Measurements from ENCODE around the gene FYN. TPM values are rescaled to one million over a fixed set of nuclear protein-coding genes. Genes with fewer than 3 reads are reported as not detected.

Gene FYN
- polyA plus RNA-seq, 3 donors = 9.5 to 103 (median 56.7) TPM

GRCh38 chr6:111861431-111861885, 11.8 kb downstream of the FYN start:
- no peak overlapping the region for H3K27ac ChIP-seq (ENCODE audit: low read depth, low read length)
- 74 to 83% (median 80%) methylated on average over 7 of the region's 7 CpGs for WGBS, 3 donors

- H3K27ac ChIP-seq (ENCODE audit: low read depth, low read length) = no peak overlapping the region
- 68 to 77% (median 70%) methylated on average over 3 of the region's 3 CpGs for WGBS, 3 donors
Observed at GRCh38 chr6:111858347-111858746, 14.9 kb downstream of the FYN start.

- WGBS, 3 donors = 73 to 85% (median 83%) methylated on average over 8 of the region's 8 CpGs
- H3K27ac ChIP-seq (ENCODE audit: low read depth, low read length) = no peak overlapping the region
Observed at GRCh38 chr6:111857674-111858337, 15.4 kb downstream of the FYN start.

DNA sequence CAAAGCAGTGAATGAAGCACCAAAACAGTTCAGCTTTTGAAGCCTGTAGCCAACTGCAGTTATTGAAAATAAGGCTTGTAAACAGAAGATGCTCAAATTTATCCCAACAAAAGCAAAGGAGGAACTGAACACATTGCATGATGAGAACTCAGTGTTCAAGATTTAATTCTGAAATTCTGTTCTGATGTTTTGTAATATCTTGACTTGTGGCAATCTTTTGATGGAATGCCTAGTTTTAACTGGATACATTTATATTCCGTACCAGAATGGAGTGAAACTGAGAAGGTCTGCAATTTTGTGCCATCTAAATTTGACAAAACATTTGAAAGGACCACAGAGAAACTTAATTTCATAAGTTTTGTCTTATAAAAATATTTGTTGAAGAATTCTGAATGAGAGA, 17.5 kb downstream of the FYN start:
- 70 to 86% (median 78%) methylated on average over 1 of the region's 1 CpG for WGBS, 3 donors
- H3K27ac ChIP-seq (ENCODE audit: low read depth, low read length) = no peak overlapping the region

DNA sequence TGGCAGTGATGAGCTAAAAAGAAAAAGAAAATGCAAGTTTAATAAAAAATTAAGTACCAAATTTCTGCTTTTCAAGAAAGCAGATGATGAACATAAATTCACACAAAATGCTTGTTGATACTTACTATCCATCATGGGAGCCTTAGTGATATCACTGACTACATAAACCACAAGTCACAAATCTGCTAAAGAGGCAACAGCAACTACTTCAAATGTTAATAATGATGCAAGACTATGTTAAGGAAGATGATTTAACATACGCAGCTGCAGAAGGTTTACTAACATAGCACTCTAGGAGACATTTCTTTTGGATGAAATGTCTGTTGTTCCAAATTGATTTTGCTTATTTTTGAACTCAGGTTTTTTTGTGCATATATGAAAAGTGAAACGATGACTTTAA, 18.6 kb downstream of the FYN start:
- 53 to 65% (median 61%) methylated on average over 2 of the region's 2 CpGs for WGBS, 3 donors
- no peak overlapping the region for H3K27ac ChIP-seq (ENCODE audit: low read depth, low read length)

GRCh38 chr6:111852725-111853124, 20.5 kb downstream of the FYN start:
- WGBS, 3 donors = 28 to 53% (median 45%) methylated on average over 2 of the region's 2 CpGs
- H3K27ac ChIP-seq (ENCODE audit: low read depth, low read length) = no peak overlapping the region

DNA sequence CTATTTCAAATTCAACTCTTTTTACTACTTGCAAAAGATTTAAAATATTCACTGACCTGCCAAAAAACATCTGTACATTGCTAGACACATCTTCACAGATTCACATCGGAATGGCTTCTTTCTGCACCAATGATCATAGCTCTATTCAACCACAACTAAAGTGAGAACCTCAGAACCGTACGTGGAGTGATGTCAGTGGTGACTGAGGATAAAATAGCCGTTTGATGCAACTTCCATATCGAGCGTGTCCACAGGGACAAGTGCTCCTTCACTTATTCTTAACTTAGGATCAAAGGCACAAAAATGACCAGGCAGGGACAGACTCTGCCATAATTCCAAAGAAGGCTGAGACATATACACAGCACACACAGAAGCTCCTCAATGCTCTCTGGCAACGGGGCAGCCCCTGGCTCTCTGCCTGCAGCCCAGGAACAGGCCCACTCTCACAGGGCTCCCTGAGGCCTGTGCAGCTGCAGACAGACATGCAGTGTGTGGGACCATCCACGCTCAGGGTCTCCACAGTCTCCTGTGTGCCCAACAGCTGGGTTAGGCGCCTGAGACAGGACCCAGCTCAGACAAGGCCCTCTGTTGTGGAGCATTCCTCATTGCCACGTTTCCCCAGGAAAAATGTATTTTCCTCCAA, 22.8 kb downstream of the FYN start:
- H3K27ac ChIP-seq (ENCODE audit: low read depth, low read length) = no peak overlapping the region
- WGBS, 3 donors = 69 to 79% (median 75%) methylated on average over 10 of the region's 10 CpGs

DNA sequence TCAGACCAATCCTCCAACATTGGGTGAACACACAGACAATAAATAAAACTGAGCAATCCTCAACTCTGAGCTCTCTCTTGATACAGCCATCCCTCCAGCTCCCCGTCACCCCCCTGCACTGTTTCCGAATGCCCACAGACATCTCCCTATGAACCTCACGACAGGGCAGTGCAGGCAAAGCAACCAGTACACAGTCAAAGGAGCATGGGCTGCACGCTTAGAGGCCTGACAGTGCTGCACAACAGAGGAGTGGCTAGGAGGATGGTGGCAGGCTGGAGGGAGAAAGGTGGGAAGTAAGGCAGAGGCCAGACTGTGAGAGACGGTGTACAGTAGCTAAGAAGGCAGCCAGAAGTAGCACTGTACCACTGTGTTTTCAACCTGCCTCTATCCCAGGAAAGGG, 24.0 kb downstream of the FYN start:
- no peak overlapping the region for H3K27ac ChIP-seq (ENCODE audit: low read depth, low read length)
- 85 to 89% (median 89%) methylated on average over 5 of the region's 5 CpGs for WGBS, 3 donors

DNA sequence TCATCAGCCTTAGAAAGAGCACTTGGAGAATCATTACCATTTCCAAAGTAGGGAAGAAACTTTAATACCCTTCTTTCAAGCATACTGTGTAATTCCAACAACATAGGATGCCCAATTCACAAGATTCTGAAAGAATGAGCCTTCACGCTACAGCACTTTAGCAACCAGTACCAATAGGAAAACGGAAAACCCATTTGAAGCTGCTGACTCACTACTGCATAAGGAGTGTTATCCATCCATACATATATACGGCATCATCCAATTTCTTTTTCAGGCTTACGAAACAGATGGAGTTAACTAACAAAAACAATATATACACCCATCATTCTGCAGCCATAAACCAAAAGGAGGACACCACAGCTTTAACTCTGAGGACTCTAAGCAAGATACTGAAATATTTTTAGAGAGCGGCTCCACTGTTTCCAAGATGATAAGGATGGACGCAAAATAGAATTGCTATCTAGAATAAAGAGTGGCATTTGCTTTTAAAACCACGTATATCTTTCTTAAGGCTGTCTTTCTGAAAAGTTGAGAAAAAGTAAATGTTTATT, 24.9 kb downstream of the FYN start:
- WGBS, 3 donors = 86 to 89% (median 87%) methylated on average over 7 of the region's 7 CpGs

DNA sequence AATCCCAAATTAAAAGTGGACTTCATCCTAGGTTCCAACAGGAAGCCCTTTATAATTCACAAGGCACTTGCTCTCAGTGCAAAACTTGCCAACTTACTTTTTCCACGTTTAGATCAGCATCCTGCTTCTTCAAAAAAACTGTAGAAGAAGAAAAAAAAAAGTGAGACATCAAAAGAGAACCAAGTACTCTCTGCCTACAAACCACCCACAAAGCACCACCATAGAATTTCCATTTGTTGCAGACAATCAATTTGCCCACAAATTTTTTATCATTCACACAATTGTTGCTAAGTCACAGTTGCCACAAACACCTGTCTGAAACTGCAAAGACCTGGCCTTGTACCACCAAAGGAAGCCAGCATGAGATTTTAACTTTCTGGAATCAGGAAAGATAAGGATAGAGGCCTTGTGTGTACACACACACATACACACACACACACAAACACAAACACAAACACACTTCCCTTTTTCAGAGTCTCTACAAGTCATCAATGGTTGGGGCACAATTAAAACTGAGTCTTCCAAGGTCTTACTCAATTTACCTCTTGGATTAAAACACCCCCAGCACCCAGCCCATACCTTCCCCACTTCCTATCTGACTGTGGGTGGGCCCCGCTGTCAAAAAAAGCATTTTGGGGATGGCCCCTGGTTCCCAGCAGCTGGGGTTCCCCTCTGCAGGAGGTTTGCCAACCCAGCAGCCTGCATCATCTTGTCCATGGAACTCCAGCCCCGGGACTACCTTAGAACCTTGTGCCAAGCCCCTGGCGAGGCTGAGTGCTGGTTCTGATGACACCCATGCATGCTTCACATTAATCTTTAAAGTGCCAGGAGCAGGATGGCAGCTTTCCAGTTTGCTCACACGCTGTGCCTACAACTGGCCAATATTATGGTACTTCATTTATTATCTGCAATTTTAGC, 26.5 kb downstream of the FYN start:
- no peak overlapping the region for H3K27ac ChIP-seq (ENCODE audit: low read depth, low read length)

More for the DNA sequence above, 24.9 kb downstream of the FYN start:
- no peak overlapping the region for H3K27ac ChIP-seq (ENCODE audit: low read depth, low read length)

DNA sequence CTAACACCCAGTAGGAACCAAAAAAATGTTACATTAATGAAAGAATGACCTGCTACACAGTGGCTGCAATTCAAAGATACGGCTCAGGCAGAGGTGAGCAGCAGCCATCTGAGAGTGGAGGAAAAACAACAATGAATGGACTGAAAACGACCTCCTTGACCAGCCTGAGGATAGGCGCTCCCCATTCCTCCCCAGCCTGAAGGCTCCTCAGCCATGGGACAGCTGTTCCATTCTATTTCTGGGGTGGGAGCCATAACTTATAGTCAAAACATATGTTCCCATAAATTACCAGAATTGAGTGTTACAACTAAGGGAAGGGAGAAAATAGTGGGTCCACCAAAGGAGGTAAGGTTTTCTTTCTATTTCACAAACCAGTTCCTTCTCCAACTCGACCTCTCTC, 27.2 kb downstream of the FYN start:
- no peak overlapping the region for H3K27ac ChIP-seq (ENCODE audit: low read depth, low read length)
- WGBS, 3 donors = 66 to 73% (median 67%) methylated on average over 4 of the region's 4 CpGs

More for the DNA sequence above, 26.5 kb downstream of the FYN start:
- 44 to 51% (median 45%) methylated on average over 5 of the region's 5 CpGs for WGBS, 3 donors

DNA sequence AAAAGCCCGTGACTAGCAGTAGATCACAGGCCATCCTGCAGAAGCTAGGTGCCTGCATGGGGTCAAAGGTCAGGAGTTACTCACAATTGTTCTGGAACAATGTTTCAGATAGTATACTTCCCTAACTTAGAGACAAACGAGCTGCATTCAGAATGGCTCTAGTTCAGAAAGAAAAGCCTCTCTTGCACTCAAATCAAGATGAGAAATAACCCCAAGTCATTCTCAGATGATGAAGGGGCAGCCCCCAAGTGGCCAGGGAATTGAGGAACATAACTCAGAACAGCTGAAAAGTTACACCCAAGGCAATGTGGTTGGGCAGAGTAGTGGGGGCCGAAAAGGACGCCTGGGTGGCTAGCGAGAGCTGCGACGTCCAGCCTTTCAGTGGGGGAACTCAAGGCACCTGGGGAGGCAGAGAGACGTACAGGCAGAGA, 27.8 kb downstream of the FYN start:
- H3K27ac ChIP-seq (ENCODE audit: low read depth, low read length) = no peak overlapping the region
- WGBS, 3 donors = 58 to 71% (median 58%) methylated on average over 8 of the region's 8 CpGs

- WGBS, 3 donors = 49 to 77% (median 54%) methylated on average over 2 of the region's 2 CpGs
- no peak overlapping the region for H3K27ac ChIP-seq (ENCODE audit: low read depth, low read length)
Observed at GRCh38 chr6:111844921-111845320, 28.3 kb downstream of the FYN start.

DNA sequence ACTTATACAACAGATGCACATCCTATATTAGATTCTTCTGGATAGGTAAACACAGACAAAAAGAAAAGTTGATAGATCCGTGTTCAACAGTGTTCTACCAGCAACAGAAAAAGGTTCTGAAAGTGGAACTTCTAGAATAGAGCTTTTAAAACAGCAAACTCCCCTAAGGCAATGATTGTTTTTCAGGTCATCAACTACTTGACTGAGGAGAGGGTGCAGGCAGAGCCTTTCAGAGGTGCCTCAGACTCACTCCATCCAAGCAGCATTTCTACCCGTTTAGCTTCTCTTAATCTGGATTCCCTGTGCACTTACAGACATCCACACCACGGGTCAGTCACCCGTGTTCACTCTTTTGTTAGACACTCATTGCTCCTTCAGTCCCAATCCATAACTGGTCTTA, 28.9 kb downstream of the FYN start:
- 61 to 64% (median 62%) methylated on average over 4 of the region's 4 CpGs for whole genome bisulfite sequencing, 3 donors
- no peak overlapping the region for H3K27ac ChIP-seq (ENCODE audit: low read depth, low read length)

- WGBS, 3 donors = 65 to 81% (median 73%) methylated on average over 7 of the region's 7 CpGs
- H3K27ac ChIP-seq (ENCODE audit: low read depth, low read length) = no peak overlapping the region
Observed at GRCh38 chr6:111843347-111844147, 29.7 kb downstream of the FYN start.

DNA sequence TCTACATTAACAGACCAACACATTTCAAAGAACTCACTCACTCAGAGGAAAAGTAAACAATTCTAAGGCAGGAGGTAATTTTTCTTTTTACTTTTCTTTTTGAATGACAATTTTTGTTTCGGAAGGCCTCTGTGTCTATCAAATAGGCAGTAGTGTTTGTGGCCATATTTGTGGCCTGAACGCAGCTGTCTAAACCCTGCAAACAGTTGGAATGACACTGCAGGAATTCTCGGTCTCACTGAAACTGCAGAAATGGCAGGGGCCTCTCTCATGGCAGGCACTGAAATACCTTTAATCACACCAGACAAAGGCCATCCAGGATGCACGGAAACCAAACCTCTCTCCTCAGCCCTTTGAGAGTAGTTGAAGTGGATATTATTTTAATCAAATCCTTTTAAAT, 30.4 kb downstream of the FYN start:
- WGBS, 3 donors = 31 to 64% (median 47%) methylated on average over 4 of the region's 4 CpGs
- no peak overlapping the region for H3K27ac ChIP-seq (ENCODE audit: low read depth, low read length)

- H3K27ac ChIP-seq (ENCODE audit: low read depth, low read length) = no peak overlapping the region
- WGBS, 3 donors = 68 to 79% (median 73%) methylated on average over 9 of the region's 9 CpGs
Observed at GRCh38 chr6:111842271-111842822, 30.9 kb downstream of the FYN start.

DNA sequence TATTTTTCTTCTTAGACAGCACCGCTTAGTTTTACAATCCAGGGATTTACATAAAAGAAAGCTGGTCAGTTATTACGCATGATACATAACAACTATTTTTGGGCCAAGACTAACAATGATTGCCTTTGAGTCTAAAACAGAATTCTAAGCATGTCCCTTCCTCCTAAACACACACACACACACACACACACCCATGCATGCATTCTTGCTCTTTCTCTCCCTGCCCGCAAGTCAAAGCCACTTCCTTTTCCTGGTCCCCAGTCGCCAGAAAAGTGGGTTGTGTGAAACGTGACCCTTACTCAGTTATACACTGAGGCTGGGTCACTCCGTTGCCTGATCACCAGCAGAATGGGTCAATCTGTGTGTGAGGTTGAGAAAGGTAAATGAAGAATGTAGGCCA, 31.4 kb downstream of the FYN start:
- WGBS, 3 donors = 26 to 55% (median 29%) methylated on average over 6 of the region's 6 CpGs
- no peak overlapping the region for H3K27ac ChIP-seq (ENCODE audit: low read depth, low read length)

Measured in adipose tissue (tissue), 3 donors.